NCI-H2081 (cell line): ENCODE results near the gene PDE3A.
"Not testable (repeated sequence)": the region's sequence is repeated elsewhere in the genome, so short reads cannot be mapped to it uniquely, and the experiment has no call there.

ENCODE experiments used
- DNase-seq, 2 experiments: peaks; one replicate each; lab custom pipeline; 2025; lab: John Stamatoyannopoulos, UW

PDE3A gene

GRCh38 chr12:20604408-20605067 is 236.2 kb downstream of the PDE3A start:
- DNase-seq = no peak

GRCh38 chr12:20615020-20615419 is 246.7 kb downstream of the PDE3A start:
- not testable (repeated sequence) for DNase-seq

- DNase-seq = no peak
Measured at GRCh38 chr12:20616093-20616492, 247.8 kb downstream of the PDE3A start.

GRCh38 chr12:20620261-20620660 is 251.9 kb downstream of the PDE3A start:
- no peak for DNase-seq

GRCh38 chr12:20624718-20625117 is 256.4 kb downstream of the PDE3A start:
- peak in 1 of 2 experiments; percentile 2 for DNase-seq

- DNase-seq = no peak
Measured at GRCh38 chr12:20625531-20625930, 257.2 kb downstream of the PDE3A start.

- DNase-seq = no peak
Measured at GRCh38 chr12:20627001-20627588, 258.8 kb downstream of the PDE3A start.

GRCh38 chr12:20628226-20628787 is 260.0 kb downstream of the PDE3A start:
- DNase-seq = no peak

- no peak for DNase-seq
Measured at GRCh38 chr12:20628999-20629398, 260.7 kb downstream of the PDE3A start.

- DNase-seq = no peak
Measured at GRCh38 chr12:20629414-20630156, 261.2 kb downstream of the PDE3A start.

- DNase-seq = no peak
Measured at GRCh38 chr12:20631711-20632110, 263.4 kb downstream of the PDE3A start.

- no peak for DNase-seq
Measured at GRCh38 chr12:20641106-20641505, 272.8 kb downstream of the PDE3A start.

GRCh38 chr12:20643822-20644221 is 275.5 kb downstream of the PDE3A start:
- no peak for DNase-seq

GRCh38 chr12:20646239-20646827 is 278.0 kb downstream of the PDE3A start:
- peak; percentile 19 to 42 for DNase-seq

- no peak for DNase-seq
Measured at GRCh38 chr12:20653871-20654270, 285.5 kb downstream of the PDE3A start.

GRCh38 chr12:20656600-20656999 is 288.3 kb downstream of the PDE3A start:
- no peak for DNase-seq

- no peak for DNase-seq
Measured at GRCh38 chr12:20657496-20657895, 289.2 kb downstream of the PDE3A start.

- DNase-seq = no peak
Measured at GRCh38 chr12:20681334-20681733, 313.0 kb downstream of the PDE3A start.

GRCh38 chr12:20695232-20695631 is 326.9 kb downstream of the PDE3A start, which contains the start of gene SLCO1C1:
SLCO1C1 (plus strand) TSS chr12:20695332; CDS start chr12:20699577, 4,245 bp downstream.
- DNase-seq = no peak

GRCh38 chr12:20696181-20696905 is 328.0 kb downstream of the PDE3A start:
- no peak for DNase-seq

GRCh38 chr12:20701106-20701505 is 332.8 kb downstream of the PDE3A start:
- DNase-seq = peak in 1 of 2 experiments; percentile 15

- DNase-seq = no peak
Measured at GRCh38 chr12:20704860-20705259, 336.5 kb downstream of the PDE3A start.
